Central memory CD4-positive, alpha-beta T cell (primary cell): ENCODE data around the gene CD6.

Experiments used
- DNase-seq: peaks from one replicate; pipeline ENCODE4 v3.0.0; 2022

Gene CD6

DNA sequence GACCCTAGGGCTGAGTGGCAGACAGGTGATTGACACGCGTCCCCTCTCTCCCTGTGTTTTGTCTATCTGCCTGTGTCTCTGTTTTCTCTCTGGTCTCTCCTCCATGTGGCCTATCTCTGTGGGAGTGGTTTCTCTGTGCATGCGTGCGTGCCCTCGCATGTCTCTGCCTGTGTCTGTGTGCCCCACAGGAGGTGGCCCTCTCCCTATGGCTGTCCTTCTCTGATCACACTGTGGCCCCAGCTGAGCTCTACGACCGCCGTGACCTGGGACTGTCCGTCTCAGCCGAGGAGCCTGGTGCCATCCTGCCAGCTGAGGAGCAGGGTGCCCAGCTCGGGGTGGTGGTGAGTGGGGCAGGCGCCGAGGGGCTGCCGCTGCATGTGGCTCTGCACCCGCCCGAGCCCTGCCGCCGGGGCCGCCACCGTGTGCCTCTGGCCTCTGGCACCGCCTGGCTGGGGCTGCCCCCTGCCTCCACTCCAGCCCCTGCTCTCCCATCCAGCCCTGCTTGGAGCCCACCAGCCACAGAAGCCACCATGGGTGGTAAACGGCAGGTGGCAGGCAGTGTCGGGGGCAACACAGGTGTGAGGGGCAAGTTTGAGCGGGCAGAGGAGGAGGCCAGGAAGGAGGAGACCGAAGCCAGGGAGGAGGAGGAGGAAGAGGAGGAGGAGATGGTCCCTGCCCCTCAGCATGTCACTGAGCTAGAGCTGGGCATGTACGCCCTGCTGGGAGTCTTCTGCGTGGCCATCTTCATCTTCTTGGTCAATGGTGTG is 35.6 kb upstream of the CD6 start:
- DNase-seq: no peak

- no peak for DNase-seq
These were observed 34.9 kb upstream of the CD6 start for GRCh38 chr11:60936467-60937143.

- DNase-seq: no peak
These were observed 34.3 kb upstream of the CD6 start for GRCh38 chr11:60937144-60937527.

- no peak for DNase-seq
These were observed 33.7 kb upstream of the CD6 start for GRCh38 chr11:60937811-60938210.

DNA sequence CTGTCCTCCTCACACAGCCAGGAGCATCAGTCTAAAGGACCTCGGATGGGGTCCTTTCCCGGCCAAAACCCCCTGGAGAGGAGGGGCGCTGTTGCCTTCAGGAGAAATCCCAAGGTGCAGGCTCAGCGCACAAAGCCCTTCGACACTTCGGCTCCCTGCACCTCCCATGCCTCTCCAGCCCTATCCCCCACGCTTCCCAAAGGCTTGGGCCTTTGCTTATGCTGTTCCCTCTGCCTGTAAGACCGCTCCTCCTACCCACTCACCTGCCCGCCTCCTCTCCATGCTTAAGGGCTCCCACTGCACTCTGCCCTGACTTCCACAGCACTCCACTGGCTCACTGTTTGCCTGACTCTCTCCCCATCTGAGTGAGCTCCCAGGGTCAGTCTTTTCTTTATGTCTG is 33.0 kb upstream of the CD6 start:
- DNase-seq: no peak

GRCh38 chr11:60939301-60939700 is 32.2 kb upstream of the CD6 start:
- DNase-seq: no peak

DNA sequence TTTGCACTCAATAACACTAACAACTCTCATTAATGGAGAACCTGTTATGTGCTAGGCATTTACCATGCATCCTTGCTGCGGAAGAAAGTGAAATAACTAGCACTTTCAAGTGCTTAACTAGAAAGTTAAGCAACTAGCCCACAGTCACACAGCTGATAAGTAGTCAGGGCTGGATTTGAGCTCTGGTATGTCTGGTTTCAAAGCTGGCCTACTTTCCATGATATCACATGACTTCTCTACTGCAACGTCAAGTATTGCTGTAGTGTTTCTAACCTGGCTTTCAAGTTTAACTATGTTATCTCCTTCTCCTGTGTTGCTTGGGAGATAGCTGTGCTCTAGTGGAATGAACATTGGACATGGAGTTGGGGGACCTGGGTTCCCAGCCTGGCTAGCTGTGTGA is 31.6 kb upstream of the CD6 start:
- DNase-seq: no peak

DNA sequence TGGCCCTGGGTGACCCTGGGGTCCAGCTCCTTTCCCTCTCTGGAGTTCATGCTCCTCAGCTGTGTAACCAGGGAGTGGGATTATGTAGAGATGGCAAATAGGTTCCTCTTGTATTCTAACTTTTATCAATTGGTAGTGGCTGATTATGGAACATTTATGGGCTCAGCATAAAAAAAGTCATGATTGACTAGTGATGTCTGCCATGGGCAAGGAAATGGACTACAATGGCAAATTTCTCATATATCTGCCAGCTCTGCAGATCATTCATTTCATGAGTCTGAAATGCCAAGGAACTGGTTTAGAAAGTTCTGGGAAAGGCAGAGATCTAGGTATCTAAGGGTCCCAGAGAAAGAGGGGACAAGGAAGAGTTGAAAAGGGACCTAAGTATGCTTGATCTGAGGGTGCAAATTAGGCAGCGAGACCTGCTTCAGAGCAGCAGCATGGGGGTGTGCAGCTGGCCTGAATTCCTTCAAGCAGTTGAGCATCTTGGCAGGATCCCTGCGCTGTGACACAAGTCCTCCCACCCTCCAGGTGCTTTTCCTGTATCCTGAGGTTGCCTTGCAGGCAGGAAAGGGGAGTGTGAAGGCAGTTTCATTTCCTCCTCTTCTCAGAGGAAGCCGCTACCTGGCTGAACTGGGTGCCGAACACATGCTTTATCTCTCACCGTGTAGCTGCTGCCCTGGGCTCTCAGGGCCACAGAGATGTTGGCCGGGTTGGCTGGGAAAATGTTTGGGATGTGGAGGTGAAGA is 29.9 kb upstream of the CD6 start:
- no peak for DNase-seq

- DNase-seq: no peak
These were observed 29.3 kb upstream of the CD6 start for GRCh38 chr11:60942219-60942618.

GRCh38 chr11:60942970-60943565 is 28.4 kb upstream of the CD6 start:
- DNase-seq: no peak

DNA sequence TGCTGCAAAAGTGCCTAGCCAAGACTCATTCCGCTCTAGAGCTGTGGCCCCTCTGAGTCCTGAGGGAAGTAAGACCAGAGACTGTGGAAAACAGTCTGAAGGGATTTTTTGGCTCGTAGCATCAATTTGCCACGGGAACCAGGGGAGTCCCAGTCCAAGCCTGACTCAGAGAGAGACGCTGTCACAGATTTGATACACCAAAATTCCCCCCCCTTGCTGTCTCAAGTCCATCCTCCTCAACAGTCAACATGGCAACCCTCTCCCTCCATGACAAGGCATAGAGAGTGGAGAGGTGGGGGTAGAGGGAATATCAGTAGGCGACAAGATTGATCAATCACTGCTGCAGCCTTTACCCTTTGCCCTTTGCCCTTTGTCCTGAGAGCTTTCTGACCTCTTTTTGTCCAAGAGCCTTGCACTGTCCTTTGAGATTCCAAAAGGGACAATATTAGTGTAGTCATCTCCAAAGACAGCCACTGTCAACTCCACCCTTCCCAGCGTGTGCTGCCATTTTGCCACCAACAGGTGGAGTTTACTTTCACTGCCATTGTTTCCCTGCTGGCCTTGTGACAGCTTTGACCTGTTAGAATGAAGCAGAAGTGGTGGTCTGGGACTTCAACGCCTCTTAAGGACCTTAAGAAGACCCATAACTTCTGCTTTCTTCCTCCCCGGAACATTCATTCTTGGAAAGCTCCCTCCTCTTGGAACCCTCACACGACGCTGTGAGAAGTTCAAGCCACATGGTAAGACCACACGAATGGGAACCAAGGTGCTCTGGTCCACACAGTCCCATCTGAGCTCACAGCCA is 26.8 kb upstream of the CD6 start:
- no peak for DNase-seq

GRCh38 chr11:60945295-60945667 is 26.2 kb upstream of the CD6 start:
- DNase-seq: no peak

GRCh38 chr11:60946601-60947264 is 24.7 kb upstream of the CD6 start:
- DNase-seq: no peak

GRCh38 chr11:60947700-60948099 is 23.8 kb upstream of the CD6 start:
- DNase-seq: no peak

DNA sequence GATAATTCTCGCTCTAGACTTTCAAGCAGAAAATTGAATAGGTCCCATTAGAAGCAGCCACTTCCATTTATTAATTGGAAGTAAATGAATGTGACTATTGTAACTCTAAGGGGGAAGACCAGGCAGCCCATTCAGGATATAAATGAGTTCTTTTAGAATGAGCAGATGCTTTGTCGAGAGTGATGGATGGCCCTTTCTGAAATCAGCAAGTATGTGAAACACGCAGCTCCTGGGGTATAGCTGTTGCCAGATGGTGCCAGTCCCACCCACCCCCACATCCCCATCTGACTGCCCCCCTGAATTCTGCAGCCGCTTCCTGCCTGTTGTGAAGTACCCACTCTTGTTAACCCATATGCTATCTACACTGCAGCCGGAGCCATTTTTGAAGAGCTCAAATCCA is 23.2 kb upstream of the CD6 start:
- DNase-seq: no peak

GRCh38 chr11:60950024-60950423 is 21.5 kb upstream of the CD6 start:
- no peak for DNase-seq

- no peak for DNase-seq
These were observed 20.4 kb upstream of the CD6 start for GRCh38 chr11:60950933-60951605.

DNA sequence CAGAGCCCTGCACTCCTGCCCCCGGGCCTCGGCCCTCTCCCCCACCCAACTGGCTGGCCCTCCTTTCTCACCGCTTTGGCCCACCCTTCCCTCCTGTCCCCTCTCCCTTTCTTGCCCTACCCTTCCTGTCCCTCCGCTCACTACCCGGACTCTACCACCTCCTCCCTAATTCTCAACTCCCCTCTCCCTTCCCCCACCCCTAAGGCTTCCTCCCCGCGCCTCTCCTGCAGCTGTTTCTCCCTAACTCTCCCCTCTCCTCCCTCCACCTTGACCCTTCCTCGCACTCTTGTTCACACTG is 19.9 kb upstream of the CD6 start:
- no peak for DNase-seq

DNA sequence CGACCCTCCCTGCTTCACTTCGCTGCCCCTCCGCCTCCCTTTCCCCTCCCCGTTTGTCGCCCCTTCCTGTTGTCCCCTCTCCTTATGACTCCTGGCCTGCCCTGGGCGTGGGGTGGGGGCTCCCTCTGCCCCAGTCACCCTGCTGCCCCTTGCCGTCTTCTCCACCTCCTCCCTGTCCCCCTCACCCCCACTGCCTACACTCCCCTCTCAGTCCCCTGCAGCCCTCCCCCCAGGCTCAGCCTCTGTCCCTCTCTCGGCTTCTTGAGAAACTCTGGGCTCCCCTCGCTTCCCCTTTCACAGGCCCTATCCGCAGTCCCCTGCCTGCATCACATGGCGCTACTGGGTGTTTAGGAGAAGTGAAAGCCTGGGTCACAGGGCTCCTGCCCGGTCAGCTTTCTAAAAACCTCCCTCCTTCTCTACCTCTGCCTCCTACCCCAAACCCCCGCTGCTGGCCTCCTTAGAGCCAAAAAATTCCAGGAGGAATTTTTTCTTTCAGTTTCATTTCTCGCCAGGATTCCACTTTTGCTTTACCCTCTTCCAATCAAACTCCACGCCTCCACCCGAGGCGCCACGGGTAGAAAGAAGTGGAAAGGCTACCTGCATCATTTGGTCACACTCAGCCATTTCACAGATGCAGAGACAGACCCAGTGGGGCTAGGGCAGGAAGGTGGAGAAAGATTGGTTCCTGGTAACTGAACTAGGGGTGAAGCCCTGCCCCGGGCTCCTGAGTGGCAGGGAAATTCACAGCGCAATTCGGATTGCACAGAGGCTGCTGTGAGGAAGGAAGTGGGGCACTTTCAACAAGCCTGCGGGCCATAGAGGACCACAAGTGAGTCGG is 19.4 kb upstream of the CD6 start, which contains the start of gene SLC15A3:
Gene SLC15A3 (minus strand): TSS at position 273 of the 838 bp plus-strand sequence. CDS start 625 bp downstream, outside the sequence.
- no peak for DNase-seq

- DNase-seq: no peak
These were observed 18.7 kb upstream of the CD6 start for GRCh38 chr11:60952742-60953170.

- DNase-seq: no peak
These were observed 17.7 kb upstream of the CD6 start for GRCh38 chr11:60953781-60954180.
